ENCODE data around the gene PGS1.

Gene PGS1

DNA sequence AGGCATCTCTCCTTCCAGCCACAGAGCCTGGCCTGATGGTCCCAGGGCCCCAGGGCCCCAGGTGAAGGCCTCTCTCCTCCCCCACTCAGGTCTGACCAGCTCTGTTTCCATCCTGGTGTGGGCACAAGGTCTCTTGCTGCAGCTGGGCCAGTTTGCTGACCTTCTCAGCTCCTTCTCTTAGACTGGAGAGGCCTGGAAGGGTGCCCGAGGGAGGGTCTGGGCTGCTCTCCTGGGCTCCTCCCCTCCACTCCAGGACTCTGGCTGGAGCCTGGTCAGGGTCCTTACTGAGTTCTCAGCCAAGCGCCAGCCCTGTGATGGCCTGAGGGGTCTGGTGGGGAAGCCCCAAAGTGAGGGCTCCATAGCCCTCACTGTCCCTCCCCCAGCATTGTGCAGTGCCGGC lies 31.0 kb upstream of the PGS1 start:
- no peak for DNase-seq (ENCODE audit: low spot score)

DNA sequence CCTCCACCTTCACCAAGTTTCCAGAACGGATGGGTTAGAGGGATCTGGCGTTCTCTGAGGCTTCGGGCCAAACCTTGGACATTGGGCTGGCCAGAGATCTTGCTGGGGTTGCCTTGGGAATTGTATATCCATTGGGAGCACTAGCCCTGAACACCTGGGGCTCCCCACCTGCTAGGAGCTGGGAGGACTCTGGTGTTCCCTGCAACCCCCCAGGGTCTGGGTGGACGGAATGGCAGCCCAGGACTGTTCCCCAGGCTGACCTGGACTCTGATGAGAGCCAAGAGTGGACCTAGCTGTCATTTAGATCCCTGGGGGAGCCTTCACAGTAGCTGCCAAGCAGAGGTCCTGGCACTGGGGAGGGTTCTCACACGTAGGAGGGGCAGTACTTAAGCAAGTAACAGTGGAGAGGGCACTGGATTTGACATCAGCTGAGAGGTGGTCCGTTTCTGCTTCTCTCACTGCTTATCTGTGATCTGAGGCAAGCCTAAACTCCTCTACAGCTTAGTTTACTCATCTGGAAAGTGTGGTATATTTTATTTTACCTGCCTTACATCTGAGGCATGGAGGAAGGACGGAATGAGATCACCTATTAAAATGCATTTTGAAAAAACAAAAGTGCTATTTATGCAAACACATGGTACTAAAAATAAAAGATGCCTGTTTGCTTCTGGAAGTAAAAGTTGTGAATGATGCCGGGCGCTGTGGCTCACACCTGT lies 30.2 kb upstream of the PGS1 start:
- DNase-seq (ENCODE audit: low spot score), result no peak

DNA sequence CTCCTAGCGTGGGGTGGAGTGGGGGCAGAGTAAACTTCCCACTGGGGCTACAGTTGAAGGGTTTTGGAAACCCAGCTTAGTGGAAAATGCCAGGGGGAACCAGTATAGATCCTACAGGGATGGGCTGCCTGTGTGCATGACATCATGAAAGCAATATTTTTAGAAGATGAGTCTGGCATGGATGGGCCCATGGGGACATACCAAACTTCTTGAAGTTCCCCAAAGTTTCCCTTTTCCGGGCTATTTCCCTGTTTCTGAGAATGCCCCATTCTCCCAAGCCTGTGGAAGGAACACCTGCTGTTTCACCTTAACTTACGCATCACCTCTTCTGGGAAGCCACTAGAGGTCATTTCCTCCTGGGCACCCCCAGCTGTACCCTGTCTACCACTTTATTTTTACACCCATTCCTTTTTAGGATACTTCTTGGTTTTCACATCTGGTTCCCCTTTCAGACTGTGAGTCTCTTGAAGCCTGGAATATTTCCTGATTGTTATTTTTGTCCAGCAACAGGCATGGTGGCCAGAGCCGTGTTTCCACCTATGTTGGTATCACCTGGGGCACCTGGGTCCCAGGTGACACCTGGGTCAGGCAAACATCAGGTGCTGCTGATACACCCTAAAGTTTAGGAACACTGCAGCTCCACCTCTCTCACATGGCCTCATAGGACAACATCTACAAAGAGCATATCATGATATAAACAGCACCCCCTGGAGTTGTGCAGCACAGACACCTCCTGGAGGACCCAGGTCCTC lies 28.4 kb upstream of the PGS1 start:
- DNase-seq (ENCODE audit: low spot score), result no peak

DNA sequence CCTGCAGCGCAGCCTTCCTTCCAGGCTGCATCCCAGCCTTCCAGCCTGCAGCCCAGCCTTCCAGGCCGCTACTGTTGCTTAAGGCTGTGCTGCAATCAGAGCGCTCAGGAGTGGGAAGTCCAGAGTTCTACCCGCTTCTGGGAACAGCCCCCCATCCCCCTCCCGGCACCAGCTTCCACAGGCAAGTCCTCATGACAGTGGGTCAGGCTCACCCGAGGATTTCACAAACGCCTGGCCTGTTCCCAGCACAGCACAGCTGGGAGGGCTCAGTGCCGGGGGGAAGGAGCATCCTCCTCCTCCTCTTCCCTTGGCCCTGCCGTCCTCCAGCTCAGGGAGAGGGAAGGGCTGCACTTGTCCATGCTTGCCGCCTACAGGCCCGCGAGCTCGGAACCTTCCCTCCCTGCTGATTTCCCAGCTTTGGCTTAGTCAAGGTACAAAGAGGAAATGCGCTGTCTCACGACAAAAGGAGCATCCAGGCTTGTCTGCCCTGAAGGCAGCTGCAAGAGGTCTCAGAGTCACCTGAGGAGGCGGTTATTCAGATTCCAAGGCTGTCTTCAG lies 26.9 kb upstream of the PGS1 start:
- DNase-seq (ENCODE audit: low spot score), result no peak

DNA sequence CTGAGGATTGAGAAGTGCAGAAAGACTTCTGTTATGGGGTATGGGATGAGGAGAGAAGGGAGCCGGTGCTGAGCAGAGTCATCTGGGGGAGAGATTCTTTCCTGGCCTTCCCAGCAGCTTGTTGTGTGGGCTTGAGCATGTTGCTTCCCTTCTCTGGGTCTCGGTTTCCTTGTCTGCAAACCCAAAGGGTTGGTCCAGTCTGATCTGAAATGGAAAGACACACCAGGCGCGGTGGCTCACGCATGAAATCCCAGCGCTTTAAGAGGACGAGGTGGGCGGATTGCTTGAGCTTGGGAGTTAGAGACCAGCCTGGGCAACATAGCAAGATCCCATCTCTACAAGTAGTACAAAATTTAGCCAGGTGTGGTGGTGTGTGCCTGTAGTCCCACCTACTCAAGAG lies 24.6 kb upstream of the PGS1 start:
- no peak for DNase-seq (ENCODE audit: low spot score)

DNA sequence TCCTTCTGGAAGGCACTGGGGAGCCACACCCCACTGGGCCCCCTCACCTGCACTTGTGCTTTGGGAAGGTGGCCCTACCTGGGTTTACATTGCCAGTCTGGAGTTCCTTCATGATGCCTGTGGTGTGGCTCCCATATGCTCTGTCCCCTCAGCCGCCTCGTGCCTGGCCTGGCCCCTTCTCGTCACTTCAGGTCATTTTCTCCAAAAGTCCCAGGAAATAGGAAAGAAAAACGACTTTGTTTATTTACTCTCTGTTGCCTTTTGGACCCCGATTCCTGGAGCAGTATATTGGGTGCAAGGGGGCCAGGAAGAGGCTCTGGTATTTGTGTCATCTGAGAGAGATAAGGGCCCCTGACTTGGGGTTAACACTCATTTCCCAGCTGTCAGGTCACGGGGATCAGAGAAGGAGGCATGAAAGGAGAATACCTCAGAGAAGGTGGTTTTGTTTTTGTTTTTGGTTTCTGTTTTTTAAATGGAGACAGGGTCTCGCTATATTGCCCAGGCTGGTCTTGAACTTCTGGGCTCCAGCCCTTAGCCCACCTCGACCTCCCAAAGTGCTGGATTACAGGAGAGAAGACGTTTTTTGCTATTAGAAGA lies 23.3 kb upstream of the PGS1 start:
- DNase-seq (ENCODE audit: low spot score), result no peak

DNA sequence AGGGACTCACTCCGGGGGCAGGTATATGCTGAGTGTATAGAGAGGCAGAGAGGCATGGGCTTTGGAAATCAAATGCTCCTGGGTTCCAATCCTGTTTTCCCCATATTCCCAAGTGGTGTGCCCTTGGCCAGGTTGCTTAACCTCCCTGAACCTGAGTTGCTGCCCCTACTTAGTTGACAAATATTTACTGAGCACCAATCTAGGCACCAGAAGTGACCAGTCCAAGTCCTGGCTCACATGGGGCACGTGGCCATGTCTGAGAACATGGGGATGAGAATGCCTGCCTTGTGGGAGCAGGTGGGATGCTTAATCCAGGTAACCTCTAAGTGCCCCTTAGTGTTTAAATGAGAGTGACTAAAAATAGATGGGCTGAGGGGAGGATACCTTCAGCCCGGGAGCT lies 22.7 kb upstream of the PGS1 start:
- DNase-seq (ENCODE audit: low spot score), result no peak

DNA sequence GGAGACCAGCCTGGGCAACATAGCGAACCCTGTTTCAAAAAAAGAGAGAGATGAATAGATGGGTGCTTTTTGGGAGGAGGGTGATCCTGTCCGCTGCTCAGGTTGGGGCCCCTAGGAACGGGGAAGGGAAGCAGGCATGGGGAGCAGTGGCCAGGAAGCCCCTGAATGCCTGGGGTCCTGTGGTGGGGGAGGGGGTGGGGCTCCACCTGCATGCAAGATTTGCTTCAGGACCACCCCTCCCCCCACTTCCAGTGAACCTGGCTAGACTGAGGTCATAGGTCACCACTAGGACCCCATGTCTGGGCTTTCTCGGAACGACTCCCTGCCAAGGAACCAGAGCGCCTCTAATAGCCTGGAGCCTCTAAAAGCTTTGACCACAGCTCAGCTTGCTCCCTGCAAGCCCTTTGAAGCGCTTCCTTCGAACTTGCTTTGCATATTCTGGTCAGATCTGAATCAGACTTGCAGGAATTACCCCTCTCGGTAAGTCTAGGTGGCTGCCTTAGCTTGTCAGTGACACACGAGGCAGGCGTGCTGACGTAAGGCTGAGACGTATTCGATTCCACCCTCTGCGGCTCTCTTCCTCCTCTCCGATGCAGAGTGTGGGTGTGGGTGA lies 22.2 kb upstream of the PGS1 start:
- DNase-seq (ENCODE audit: low spot score), result peak; percentile 89

DNA sequence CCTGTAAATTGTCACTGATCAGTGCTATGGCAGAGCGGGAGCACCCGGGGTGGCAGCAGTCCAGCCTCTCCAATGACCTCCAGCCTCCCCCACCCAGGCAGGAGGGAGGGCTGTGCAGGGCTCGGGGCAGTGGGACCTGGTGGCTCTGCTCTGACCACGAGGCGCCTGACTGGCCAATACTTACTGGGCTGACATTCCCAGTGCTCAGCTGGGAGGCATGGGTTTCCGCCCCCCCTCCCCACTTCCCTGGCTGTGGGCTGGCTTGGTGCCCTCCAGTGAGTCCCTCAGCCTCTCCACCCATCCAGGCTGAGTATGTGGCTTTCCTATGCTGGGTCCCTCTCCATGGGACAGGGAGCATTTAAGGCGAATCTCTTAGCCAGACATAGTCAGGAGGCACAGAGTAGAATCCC lies 21.3 kb upstream of the PGS1 start:
- no peak for DNase-seq (ENCODE audit: low spot score)

DNA sequence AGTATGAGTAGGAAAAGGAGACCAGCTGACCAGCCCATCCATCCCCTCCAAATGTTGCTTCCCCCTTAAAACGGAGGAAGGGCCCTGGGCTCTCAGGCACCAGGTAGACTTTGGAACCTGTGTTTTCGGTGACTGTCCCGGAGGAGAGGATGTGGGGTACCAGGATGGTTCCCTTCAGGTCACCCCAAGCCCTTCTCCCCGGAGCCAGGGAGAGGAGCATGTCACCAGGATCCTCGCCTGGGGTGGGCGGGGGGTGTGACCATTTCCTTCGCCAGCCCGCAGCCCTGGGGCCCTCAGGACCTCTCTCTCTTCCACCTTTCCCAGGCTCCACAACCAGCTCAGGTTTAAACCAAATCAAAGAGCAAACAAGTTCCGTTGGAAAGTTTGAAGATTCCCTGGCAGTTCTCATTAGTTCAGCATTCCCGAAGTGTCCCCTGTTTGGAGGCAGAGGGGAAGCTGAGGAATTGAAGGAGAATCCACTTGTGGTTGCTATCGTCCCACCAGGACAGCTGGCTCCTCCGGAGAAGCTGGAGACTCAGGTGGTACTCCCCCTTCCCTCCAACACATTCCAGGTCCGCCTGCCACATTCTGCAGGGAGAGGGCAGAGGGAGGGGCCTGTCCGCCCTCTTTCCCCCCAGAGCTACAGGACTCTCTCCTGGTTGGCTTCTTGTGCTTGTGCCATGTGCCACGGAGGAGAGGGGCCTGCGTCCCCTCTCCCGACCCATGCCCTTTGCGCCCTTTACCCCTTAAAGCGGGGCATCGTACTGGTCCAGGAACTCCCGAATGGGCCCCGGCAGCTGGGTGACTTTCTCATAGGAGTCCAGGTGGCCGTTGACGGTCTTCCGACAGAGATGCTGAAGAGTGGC lies 20.5 kb upstream of the PGS1 start:
- no peak for DNase-seq (ENCODE audit: low spot score)

DNA sequence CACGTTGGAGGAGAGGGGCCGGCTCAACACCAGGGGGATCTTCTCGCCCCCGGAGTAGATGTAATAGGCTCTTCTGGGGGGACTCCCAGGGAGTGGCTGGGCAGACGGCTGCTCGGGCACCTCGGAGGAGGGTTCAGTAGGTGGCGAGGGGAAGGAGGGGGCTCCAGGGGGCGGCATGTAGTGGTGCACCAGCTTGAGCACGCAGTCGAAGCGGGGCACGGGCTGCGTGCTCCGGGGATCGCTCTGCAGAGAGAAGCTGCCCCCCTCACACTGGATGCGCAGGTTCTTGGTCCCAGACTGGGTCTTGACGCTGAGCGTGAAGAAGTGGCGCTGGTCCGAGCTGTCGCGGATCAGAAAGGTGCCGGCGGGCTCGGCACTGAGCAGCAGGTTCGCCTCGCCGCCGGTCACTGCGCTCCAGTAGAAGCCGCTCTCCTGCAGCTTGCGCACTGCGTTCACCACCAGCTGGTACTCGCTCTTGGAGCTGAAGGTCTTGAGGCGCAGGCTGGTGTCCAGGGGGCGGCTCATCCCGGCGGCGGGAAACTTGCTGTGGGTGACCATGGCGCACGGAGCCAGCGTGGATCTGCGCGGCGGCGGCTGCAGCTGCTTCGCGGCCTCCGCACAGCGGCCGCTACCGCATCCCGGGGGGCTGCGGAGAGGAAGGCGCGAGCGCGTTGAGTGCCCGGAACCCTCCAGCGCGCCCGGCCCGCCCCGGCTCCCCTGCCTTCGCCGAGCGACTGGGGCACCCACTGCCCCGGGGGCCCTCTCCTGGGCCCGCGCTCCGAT lies 19.7 kb upstream of the PGS1 start:
- DNase-seq (ENCODE audit: low spot score), result no peak

DNA sequence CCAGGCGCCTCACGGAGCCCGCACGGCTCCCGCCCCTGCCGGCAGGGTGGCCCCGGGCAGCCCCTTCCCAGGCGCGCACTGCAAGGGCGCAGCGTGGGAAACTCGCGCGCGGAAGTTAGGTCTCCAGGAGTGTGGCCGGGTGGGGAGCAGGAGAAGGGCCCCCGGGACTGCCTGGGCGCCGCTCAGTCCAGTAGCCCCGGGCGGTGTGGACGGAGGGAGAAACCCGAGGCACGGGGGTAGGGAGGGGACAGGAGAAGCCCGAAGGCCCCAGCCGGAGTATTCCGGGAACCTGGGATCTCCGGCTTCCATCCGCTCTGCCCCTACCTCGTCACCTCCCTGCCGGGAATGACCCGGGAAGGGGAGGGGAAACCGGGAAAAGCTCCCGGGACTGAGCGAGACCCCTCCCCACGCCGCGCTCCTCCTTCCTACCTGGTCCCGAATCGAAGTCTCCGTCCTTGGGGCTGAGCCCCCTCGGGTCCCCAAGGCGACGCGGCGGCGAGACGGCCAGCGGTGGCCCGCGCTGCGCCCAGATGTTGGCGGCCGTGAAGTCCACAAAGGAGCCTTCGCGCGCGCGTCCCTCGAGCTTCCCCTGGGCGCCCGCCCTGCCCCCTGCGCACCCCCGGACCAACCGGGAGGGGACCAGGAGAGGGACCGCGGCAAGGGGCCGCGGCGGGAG lies 19.0 kb upstream of the PGS1 start:
- no peak for DNase-seq (ENCODE audit: low spot score)

DNA sequence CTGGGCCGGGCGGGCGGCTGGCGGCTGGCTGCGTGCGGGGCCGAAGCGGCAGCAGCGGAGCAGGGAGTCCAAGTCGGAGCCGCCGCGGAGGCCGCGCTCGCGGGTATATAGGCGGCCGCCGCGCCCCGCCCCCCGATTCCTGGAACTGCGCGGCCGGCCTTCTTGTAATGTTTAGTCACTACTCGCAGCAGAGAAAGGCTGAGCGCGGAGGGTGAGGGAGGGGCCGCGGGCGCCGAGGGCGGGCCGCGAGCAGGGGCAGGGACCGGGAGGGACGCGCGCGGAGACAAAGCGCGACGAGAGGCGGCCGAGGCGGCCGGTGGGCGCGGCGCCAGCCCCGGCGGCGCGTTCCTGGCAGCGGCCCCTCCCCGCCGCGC lies 18.5 kb upstream of the PGS1 start, which contains the start of gene SOCS3:
TSS of gene SOCS3 (minus strand) at position 81 of the 374 bp plus-strand sequence. CDS start 982 bp downstream, outside the sequence.
- DNase-seq (ENCODE audit: low spot score), result peak; percentile 77

DNA sequence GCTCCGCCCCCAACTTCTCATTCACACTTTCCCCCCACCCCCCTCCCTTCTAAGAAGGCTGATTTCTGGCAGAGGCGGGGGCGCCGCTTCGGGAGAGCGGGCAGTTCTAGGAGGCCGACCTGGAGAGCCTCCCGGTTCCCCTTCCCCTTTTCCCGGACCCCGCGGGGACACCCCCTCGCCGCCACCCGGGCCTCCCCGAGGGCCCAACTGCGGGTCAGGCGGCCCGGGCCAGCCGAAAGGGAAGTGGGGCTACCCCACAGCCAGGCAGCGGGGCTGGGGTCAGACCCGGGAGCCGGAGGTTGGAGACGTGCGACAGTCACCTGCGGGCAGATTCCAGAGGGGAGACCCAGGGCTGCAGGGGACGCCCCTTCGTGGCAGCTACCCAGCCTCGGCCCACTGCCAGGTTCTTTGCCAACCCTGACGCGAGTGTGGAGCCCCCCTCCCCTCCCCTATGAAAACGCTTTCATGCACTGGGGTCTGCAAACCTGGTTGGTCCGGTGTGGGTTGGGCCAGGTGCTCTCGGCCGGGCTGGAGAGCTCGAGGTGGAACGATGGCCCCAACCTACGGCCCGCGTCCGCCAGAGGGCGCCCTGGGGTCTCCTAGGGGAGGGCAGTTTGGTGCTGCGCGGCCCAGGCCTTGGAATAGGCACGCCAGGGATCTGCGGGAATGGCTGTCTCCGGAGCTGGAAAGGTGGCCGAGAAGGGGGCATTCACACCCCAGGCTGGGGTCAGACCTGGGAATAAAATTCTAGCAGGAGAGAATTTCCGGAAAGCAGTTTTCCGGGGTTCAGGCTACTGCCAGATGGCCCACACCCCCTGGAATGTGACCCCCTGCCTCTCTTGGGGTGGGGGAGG lies 17.9 kb upstream of the PGS1 start:
- DNase-seq (ENCODE audit: low spot score), result peak; percentile 91

DNA sequence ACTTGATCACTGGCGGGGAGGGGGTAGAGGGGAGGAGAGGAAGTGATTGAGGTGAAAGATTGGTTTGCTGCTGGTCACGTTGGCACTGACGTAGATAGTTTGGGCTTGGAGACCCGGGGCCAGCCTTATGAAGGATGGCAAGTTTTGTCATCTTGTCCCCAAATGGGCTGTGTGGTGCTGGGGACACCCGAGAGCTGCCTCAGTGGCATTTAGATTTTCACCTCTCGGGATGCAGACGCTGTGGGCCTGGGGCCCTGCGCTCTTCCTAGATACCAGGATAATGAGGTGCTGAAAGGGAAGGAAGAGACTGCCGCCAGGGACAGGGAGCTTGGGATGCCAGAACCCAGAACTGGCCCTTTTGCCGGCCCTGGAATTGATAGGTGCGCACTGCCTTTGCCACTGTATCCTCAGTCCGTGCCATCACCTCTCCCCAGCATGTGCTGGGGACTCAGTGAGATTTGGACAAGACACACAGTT lies 17.2 kb upstream of the PGS1 start:
- no peak for DNase-seq (ENCODE audit: low spot score)

DNA sequence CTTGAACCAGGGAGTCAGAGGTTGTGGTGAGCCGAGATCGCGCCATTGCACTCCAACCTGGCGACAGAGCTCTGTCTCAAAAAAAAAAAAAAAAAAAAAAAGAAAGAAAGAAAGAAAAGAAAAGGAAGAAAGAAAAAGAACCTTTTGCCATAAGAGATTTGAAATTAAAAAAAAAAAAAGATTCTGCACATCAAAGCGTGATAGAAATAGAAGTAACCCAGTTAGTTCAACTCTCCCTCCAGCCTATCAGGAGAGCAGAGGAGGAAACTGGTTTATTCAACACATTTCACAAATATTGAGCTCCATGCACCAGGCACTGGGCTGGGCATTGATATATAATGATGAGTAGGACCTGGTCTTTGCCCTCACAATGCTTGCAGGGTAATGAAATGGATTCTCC lies 16.2 kb upstream of the PGS1 start:
- DNase-seq (ENCODE audit: low spot score), result no peak

DNA sequence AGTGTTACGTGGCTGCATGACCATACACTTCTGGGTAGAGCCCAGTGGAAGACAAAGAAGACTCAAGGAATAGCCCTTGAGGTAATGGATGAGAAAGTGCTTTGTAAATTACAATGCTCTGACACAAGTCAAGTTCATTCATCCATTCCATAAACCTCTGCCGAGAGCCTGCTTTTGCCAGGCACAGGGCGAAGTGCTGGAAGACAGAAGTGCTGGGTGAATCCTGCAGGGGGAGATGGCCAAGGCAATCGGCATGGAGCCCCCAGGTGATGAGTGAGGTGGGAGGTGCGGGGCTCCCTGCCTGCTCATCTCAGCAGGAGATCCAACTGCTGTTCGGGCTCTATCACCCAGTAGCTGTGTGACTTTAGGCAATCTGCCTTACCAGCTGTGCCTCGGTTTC lies 15.8 kb upstream of the PGS1 start:
- DNase-seq (ENCODE audit: low spot score), result no peak

DNA sequence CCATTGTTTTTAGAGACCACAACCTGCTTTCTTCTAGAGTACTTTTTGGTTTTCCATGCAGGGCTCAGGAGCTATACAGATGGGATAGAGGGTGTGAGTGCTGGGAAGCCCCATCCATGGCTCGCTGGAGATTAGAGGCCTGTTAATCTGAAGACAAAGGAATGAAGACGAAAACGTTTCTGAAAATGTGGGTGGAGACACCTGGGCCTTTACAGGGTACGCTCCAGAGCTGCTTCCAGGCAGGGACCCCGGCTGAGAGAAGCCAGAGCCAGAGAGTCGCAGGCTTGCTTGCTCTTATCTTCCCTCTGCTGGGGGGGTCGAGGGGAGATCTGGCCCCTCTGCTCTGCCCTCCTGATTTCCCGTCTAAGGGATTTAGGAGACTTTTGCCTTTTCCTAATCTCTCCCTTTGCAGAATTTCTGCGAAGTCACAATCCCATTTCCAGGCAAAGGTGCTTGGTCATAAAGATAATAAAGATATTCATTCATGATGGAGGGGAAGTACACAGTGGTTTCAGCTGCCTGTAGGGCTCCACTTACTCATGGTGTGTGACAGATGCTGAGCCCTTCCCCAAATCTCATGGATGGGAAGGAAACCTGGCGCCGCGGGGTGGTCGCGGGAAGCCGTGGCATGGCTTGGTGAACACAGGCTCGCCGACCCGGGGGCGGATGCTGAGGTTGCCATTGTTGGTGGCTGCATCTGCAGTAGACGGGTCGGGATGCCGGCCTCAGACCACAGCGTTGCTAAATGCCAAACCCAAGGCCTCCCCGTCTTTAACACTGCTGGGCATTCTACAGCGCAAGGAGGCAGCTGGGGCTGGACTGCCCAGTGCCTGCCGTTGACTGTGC lies 13.8 kb upstream of the PGS1 start:
- no peak for DNase-seq (ENCODE audit: low spot score)
